Measurements from ENCODE around the gene CP.

Gene CP

GRCh38 chr3:149162007-149162406, 59.6 kb downstream of the CP start:
- TF ChIP-seq CEBPB (IDR thresholded peaks at IDR 0.05) (no peak), NFIC (IDR thresholded peaks at IDR 0.05) (no peak), TEAD4 (IDR thresholded peaks at IDR 0.05) (no peak), FOXM1 (IDR thresholded peaks at IDR 0.05; ENCODE audit: borderline replicate concordance, low read depth) (no peak), RAD21 (IDR thresholded peaks at IDR 0.05; ENCODE audit: low read depth) (no peak), MAX (IDR thresholded peaks at IDR 0.05) (no peak), REST (IDR thresholded peaks at IDR 0.05; ENCODE audit: low read depth) (no peak), TCF12 (IDR thresholded peaks at IDR 0.05; ENCODE audit: low read depth) (no peak), YY1 (IDR thresholded peaks at IDR 0.05; ENCODE audit: low read depth) (no peak), TAF1 (IDR thresholded peaks at IDR 0.05; ENCODE audit: low read depth) (no peak), EGR1 (IDR thresholded peaks at IDR 0.05) (no peak), ZBTB7A (IDR thresholded peaks at IDR 0.05; ENCODE audit: low read depth) (no peak)

- TF ChIP-seq EGR1 (IDR thresholded peaks at IDR 0.05): no peak
- no peak for TF ChIP-seq FOXM1 (IDR thresholded peaks at IDR 0.05; ENCODE audit: borderline replicate concordance, low read depth)
- TF ChIP-seq MAX (IDR thresholded peaks at IDR 0.05): no peak
- no peak for TF ChIP-seq TCF12 (IDR thresholded peaks at IDR 0.05; ENCODE audit: low read depth)
- no peak for TF ChIP-seq REST (IDR thresholded peaks at IDR 0.05; ENCODE audit: low read depth)
- no peak for TF ChIP-seq EP300 (IDR thresholded peaks at IDR 0.05; ENCODE audit: borderline replicate concordance)
- no peak for TF ChIP-seq CEBPB (IDR thresholded peaks at IDR 0.05)
- TF ChIP-seq TEAD4 (IDR thresholded peaks at IDR 0.05): no peak
- TF ChIP-seq YY1 (IDR thresholded peaks at IDR 0.05; ENCODE audit: low read depth): no peak
- TF ChIP-seq ZBTB7A (IDR thresholded peaks at IDR 0.05; ENCODE audit: low read depth): no peak
- TF ChIP-seq NFIC (IDR thresholded peaks at IDR 0.05): no peak
Measured at GRCh38 chr3:149160754-149161300, 60.8 kb downstream of the CP start.

- TF ChIP-seq FOXM1 (IDR thresholded peaks at IDR 0.05; ENCODE audit: borderline replicate concordance, low read depth): no peak
- TF ChIP-seq REST (IDR thresholded peaks at IDR 0.05; ENCODE audit: low read depth): no peak
- TF ChIP-seq TAF1 (IDR thresholded peaks at IDR 0.05; ENCODE audit: low read depth): no peak
- no peak for TF ChIP-seq EP300 (IDR thresholded peaks at IDR 0.05; ENCODE audit: borderline replicate concordance)
- no peak for TF ChIP-seq USF1 (IDR thresholded peaks at IDR 0.05)
- TF ChIP-seq CEBPB (IDR thresholded peaks at IDR 0.05): no peak
- TF ChIP-seq NFIC (IDR thresholded peaks at IDR 0.05): no peak
- TF ChIP-seq EGR1 (IDR thresholded peaks at IDR 0.05): no peak
- TF ChIP-seq TEAD4 (IDR thresholded peaks at IDR 0.05): no peak
- TF ChIP-seq YY1 (IDR thresholded peaks at IDR 0.05; ENCODE audit: low read depth): no peak
- no peak for TF ChIP-seq RAD21 (IDR thresholded peaks at IDR 0.05; ENCODE audit: low read depth)
- no peak for TF ChIP-seq ZBTB7A (IDR thresholded peaks at IDR 0.05; ENCODE audit: low read depth)
- TF ChIP-seq MAX (IDR thresholded peaks at IDR 0.05): no peak
Measured at GRCh38 chr3:149153402-149153801, 68.2 kb downstream of the CP start.

- TF ChIP-seq REST (IDR thresholded peaks at IDR 0.05; ENCODE audit: low read depth): no peak
- TF ChIP-seq TCF12 (IDR thresholded peaks at IDR 0.05; ENCODE audit: low read depth): no peak
- TF ChIP-seq NFIC (IDR thresholded peaks at IDR 0.05): no peak
- TF ChIP-seq USF1 (IDR thresholded peaks at IDR 0.05): no peak
- TF ChIP-seq ZBTB7A (IDR thresholded peaks at IDR 0.05; ENCODE audit: low read depth): no peak
- TF ChIP-seq YY1 (IDR thresholded peaks at IDR 0.05; ENCODE audit: low read depth): no peak
- no peak for TF ChIP-seq TAF1 (IDR thresholded peaks at IDR 0.05; ENCODE audit: low read depth)
- TF ChIP-seq MAX (IDR thresholded peaks at IDR 0.05): no peak
- TF ChIP-seq EGR1 (IDR thresholded peaks at IDR 0.05): no peak
Measured at GRCh38 chr3:149152420-149152819, 69.2 kb downstream of the CP start.

All from Ishikawa (cell line).